Measurements from ENCODE around the gene BTBD9. TPM values are rescaled to one million over a fixed set of nuclear protein-coding genes. Genes with fewer than 3 reads are reported as not detected.

The BTBD9 gene
- total and polyA plus RNA-seq, 9 of the 15 experiments (the other 6 are each of a cell fraction or from before 2014, with no cell fraction given), result 0.08 to 1.6 (median 0.58) TPM

DNA sequence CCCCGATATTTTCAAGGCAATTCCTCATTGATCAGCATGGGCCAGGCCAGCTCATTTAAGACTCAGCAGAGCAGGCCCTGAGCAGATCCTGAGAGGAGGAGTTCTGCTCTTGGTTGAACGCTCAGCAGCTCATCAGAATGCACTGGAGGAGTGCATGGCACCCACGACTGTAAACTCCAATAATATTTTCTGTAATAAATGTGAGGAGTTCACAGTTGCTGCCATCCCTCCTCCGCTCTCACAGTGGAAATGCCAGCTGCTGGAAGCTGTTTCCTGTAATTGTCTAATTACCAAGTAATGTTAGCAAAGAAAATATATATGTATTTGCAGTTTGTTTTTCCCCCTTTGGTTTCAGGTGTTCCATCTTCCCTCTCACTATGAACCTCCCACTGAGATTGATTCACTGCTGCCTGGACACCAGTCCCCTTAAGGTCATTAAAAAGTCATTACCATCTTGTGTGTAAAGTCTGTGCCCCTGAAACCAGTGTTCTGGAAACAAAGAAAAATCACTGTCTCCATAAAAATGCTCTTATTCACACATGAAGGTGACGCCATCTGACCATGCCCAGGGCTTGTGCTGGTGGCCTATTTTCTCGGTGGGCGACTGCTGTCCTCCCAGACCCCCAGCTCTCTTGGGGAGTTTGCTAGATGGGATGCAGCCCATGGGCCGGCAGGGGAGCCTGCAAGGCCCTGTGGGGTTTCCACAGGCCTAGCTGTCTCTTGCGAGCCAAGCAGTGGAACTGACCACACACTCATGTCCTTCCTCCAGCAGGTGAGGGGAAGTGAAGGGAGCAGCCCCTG is 446.0 kb downstream of the BTBD9 start:
- WGBS (ENCODE audit: insufficient coverage, low coverage, missing lambda C conversion rate), result under 1% methylated on average over 9 of the region's 9 CpGs
- ATAC-seq, result no peak
- Histone ChIP-seq H3K9me3 (replicated peaks; ENCODE audit: control insufficient read depth, insufficient read depth, low read depth, low read length) (no peaks in the 10 kb centered on the region), H3K9me1 (ENCODE audit: control insufficient read depth, insufficient read depth, low read length) (no peaks in the 10 kb centered on the region), H3K9ac (ENCODE audit: insufficient read depth in 1 of 2, low read depth in 2 of 2, low read length in 2 of 2) (no peak overlapping the region), H3K27me3 (ENCODE audit: control insufficient read depth in 2 of 2, insufficient read depth in 2 of 2, low read length in 2 of 2) (peaks cover 18 to 37% of the 10 kb centered on the region in 2 experiments; a peak in 4 of 5 replicates), H2AFZ (ENCODE audit: low read depth, low read length) (no peak overlapping the region), H3K27ac (ENCODE audit: extremely low read depth, low read depth, low read length) (no peak overlapping the region), H3K79me2 (ENCODE audit: control insufficient read depth, insufficient read depth, low read length) (no peaks in the 10 kb centered on the region), H3K36me3 (ENCODE audit: control insufficient read depth, insufficient read depth, low read length) (no peaks in the 10 kb centered on the region), H3K4me3 (no peak overlapping the region), H4K20me1 (replicated peaks; ENCODE audit: control insufficient read depth, insufficient read depth, low read length) (peaks cover 4% of the 10 kb centered on the region; the same call in 1 of the 2 replicates), H3K4me2 (ENCODE audit: insufficient read depth, low read length) (no peak overlapping the region), H3K4me1 (replicated peaks in 1 of 2; ENCODE audit: control insufficient read depth in 2 of 2, insufficient read depth in 2 of 2, low read length in 2 of 2) (no peaks in the 10 kb centered on the region)
- ChIA-PET CTCF (ENCODE audit: low intra/inter-chr PET ratio) (no interaction called here), POLR2A (interaction anchor here (0.6 kb wide), 1 partner anchor 1082 kb away, joined by 7 read pairs; no protein-coding TSS in a partner anchor)
- no peak for DNase-seq (ENCODE audit: extremely low read depth in 1 of 4, low spot score in 3 of 4)
- BruUV-seq (replicated peaks), result no TSS peak
- in situ Hi-C loops (cut with MboI) (no loop called here), intact Hi-C loops (cut with micrococcal nuclease) (no loop called here)
- no peak for FAIRE-seq
- TF ChIP-seq STAT5A (IDR thresholded peaks at IDR 0.05; ENCODE audit: borderline replicate concordance, low read length) (no peak), EP400 (IDR thresholded peaks at IDR 0.05) (no peak), POLR2AphosphoS2 (IDR thresholded peaks at IDR 0.05; ENCODE audit: low read length) (no peak), ZBTB12 (CRISPR knock-in tag; IDR thresholded peaks at IDR 0.05) (no peak), KLF1 (tag; IDR thresholded peaks at IDR 0.05) (no peak), NCOR1 (IDR thresholded peaks at IDR 0.05) (no peak), MTA2 (IDR thresholded peaks at IDR 0.05; ENCODE audit: low read depth) (no peak), SP1 (CRISPR knock-in tag; IDR thresholded peaks at IDR 0.05) (no peak), TRIM28 (IDR thresholded peaks at IDR 0.05) (no peak), ZFPM2 (CRISPR knock-in tag; IDR thresholded peaks at IDR 0.05) (no peak), PTTG1 (tag; IDR thresholded peaks at IDR 0.05; ENCODE audit: low read depth) (no peak), ZBTB5 (IDR thresholded peaks at IDR 0.05) (no peak), TAL1 (IDR thresholded peaks at IDR 0.05) (no peak), ZSCAN32 (CRISPR knock-in tag; IDR thresholded peaks at IDR 0.05) (no peak), KAT8 (IDR thresholded peaks at IDR 0.05; ENCODE audit: low read depth) (no peak), MAFG (tag; conservative IDR thresholded peaks at IDR 0.05) (no peak), ASH1L (IDR thresholded peaks at IDR 0.05; ENCODE audit: borderline replicate concordance, low read depth, partially characterized antibody) (no peak)
- TF ChIP-seq, protein P1, sequence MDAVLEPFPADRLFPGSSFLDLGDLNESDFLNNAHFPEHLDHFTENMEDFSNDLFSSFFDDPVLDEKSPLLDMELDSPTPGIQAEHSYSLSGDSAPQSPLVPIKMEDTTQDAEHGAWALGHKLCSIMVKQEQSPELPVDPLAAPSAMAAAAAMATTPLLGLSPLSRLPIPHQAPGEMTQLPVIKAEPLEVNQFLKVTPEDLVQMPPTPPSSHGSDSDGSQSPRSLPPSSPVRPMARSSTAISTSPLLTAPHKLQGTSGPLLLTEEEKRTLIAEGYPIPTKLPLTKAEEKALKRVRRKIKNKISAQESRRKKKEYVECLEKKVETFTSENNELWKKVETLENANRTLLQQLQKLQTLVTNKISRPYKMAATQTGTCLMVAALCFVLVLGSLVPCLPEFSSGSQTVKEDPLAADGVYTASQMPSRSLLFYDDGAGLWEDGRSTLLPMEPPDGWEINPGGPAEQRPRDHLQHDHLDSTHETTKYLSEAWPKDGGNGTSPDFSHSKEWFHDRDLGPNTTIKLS (IDR thresholded peaks at IDR 0.05; ENCODE audit: borderline replicate concordance, low read depth), result no peak
- TF ChIP-seq, protein P2, sequence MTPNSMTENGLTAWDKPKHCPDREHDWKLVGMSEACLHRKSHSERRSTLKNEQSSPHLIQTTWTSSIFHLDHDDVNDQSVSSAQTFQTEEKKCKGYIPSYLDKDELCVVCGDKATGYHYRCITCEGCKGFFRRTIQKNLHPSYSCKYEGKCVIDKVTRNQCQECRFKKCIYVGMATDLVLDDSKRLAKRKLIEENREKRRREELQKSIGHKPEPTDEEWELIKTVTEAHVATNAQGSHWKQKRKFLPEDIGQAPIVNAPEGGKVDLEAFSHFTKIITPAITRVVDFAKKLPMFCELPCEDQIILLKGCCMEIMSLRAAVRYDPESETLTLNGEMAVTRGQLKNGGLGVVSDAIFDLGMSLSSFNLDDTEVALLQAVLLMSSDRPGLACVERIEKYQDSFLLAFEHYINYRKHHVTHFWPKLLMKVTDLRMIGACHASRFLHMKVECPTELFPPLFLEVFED (CRISPR knock-in tag; conservative IDR thresholded peaks at IDR 0.05), result no peak
